H1 (cell line): Measurements from ENCODE around the gene NEK10. TPM values are rescaled to one million over a fixed set of nuclear protein-coding genes. Genes with fewer than 3 reads are reported as not detected.

Experiments used
- USF2 ChIP-seq: IDR thresholded peaks from 2 replicates; pipeline ENCODE4 v1.6.1; 2011; ENCODE audit warnings: low read length, improper control_type of control experiment
- polyA plus RNA-seq, 7 experiments: library from polyadenylated mRNA; depleted of rRNA in 3 of 7; stranded (reverse) in 5 of 7; unstranded in 2 of 7; fragments of >200 nt in 5 of 7; fragments of 200-250 nt in 2 of 7; gene quantifications; 1 replicate in 5 of 7; 2 replicates in 1 of 7; 4 replicates in 1 of 7; pipeline versions ENCODE4 v1.2.1 to v1.2.3, GENCODE V29; 2011 to 2013; ENCODE audit warnings: missing spikeins in 2 of 7, mixed read lengths in 2 of 7
- small RNA-seq: library from polyadenylated mRNA; stranded (forward); fragments of <200 nt; extraction: miRNeasy Mini kit (QIAGEN cat#:217004); gene quantifications from one replicate; pipeline ENCODE3, GENCODE V24; 2013; ENCODE audit not compliant: insufficient read depth
- total RNA-seq: library from RNA; stranded (reverse); fragmentation: NEBNext Ultra II Directional; extraction: Animal tissue kit (Norgen Biotek cat#: 25700); gene quantifications from 2 replicates; pipeline ENCODE4 v1.2.1, GENCODE V29; 2021

NEK10 gene
- total and polyA plus RNA-seq, 2 of the 8 experiments (the other 6 are each of a cell fraction or from before 2014, with no cell fraction given): 0.18 to 0.50 TPM

GRCh38 chr3:27060336-27060735, 308.8 kb downstream of the NEK10 start (continued):
- no peak for TF ChIP-seq USF2

Small RNAs within 50 kb of the gene (small RNA-seq; reads per million reads assigned to genes)
- gene MINOS1P3 (not detected), gene RNU6-342P (not detected)

Other genes with a start within 250 kb of the NEK10 start
- 66.6 and 70.5 TPM in 2 replicates for gene SLC4A7, start 115.0 kb upstream of the NEK10 start, total RNA-seq
- gene SLC4A7, start 115.0 kb upstream of the NEK10 start, polyA plus RNA-seq (2011; rRNA removed): 9.2 and 14.9 TPM in 2 replicates